T-helper 2 cell treated with Interferon-gamma antibody and Interleukin-4, amounts not matched to agents 100 ng/mL and 5 ng/mL, for 36 hours (primary cell): ENCODE data around the gene PKIG. TPM values are rescaled to one million over a fixed set of nuclear protein-coding genes. Genes with fewer than 3 reads are reported as not detected.
"Not testable (repeated sequence)": the region's sequence is repeated elsewhere in the genome, so short reads cannot be mapped to it uniquely, and the experiment has no call there.

Experiments
- intact Hi-C: fragments of 100-400 bp; cut with micrococcal nuclease; formaldehyde crosslinking; loops from one replicate; pipeline ENCODE4 v1.15.1; 2023
- total RNA-seq: library from RNA; stranded (reverse); gene quantifications from 2 replicates; pipeline ENCODE4 v1.2.3, GENCODE V29; 2022

The PKIG gene
- total RNA-seq, 1 donor from 2014 or later: 2.5 TPM

- intact Hi-C loops: no loop called here
Observed at GRCh38 chr20:44571362-44571988, 10.9 kb upstream of the PKIG start.

- intact Hi-C loops: no loop called here
Observed at GRCh38 chr20:44572551-44573500, 9.6 kb upstream of the PKIG start.

GRCh38 chr20:44573501-44573869, 8.9 kb upstream of the PKIG start:
- intact Hi-C loops: no loop called here

DNA sequence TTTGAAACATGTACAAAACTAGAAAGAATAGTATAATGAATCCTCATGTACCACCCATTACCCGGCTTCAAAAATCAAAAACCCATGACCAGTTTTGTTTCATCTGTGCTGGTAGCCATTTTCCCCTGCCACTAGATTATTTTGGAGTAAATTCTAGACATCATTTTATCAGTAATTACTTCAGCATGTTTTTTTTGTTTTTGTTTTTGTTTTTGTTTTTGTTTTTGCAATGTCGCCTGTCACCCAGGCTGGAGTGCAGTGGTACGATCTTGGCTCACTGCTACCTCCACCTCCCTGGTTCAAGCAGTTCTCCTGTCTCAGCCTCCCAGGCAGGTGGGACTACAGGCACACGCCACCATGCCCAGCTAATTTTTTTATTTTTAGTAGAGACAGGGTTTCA, 8.0 kb upstream of the PKIG start:
- intact Hi-C loops: no loop called here

- intact Hi-C loops: no loop called here
Observed at GRCh38 chr20:44576297-44576696, 6.1 kb upstream of the PKIG start.

GRCh38 chr20:44579313-44580081, 2.9 kb upstream of the PKIG start:
- intact Hi-C loops: no loop called here

DNA sequence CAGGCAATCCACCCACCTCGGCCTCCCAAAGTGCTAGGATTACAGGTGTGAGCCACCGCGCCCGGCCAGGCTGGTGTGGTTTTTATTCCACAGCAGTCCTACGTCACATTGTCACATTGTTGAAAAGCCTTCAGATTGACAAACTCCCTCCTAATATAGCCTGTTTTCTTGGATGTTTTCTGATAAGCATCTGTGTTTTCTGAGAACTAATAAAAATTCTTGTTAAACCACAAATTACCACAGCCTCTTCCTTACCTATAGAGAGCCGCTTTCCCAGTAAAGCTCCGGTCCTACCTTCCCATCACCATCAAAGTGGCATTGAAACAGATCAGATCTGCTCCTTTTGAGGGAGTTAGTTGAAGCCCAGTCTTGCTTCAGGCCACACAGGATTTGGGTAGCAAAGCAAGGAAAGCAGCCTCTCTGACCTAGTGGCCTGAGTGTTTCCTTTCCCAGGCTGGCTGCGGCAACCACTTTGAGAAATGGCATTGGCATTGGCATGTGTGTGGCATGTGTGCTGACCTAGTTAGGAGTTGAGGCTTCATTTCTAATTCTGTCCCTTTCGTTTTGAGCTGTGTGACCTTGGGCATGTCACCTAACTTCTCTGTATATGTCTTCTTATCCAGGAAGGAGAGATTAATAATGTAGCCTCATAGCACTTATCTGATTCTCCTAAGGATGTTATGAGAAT, 1.7 kb upstream of the PKIG start:
- intact Hi-C loops: no loop called here

- intact Hi-C loops: no loop called here
Observed at GRCh38 chr20:44581515-44581914, 864 bp upstream of the PKIG start.

- intact Hi-C loops: no loop called here
Observed at GRCh38 chr20:44583157-44583556, 778 bp downstream of the PKIG start.

DNA sequence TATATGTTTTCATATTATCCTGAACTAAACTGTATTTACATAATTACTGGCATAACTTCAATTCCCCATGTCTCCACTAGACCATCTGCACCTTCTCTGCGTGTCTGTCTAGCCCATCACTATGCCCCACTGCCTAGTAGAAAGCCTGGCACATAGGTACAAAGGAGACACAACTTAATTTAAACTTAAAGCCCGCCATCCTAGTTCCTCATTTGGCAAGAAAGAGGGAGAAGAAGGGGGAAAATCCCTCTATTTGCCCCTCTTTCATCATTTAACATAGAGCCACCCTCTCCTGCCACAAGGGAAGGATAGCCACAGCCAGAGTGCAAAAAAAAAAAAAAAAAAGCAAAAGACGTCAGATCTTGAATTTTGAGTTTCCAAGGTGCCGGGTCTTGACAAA, 1.8 kb downstream of the PKIG start:
- intact Hi-C loops: no loop called here

DNA sequence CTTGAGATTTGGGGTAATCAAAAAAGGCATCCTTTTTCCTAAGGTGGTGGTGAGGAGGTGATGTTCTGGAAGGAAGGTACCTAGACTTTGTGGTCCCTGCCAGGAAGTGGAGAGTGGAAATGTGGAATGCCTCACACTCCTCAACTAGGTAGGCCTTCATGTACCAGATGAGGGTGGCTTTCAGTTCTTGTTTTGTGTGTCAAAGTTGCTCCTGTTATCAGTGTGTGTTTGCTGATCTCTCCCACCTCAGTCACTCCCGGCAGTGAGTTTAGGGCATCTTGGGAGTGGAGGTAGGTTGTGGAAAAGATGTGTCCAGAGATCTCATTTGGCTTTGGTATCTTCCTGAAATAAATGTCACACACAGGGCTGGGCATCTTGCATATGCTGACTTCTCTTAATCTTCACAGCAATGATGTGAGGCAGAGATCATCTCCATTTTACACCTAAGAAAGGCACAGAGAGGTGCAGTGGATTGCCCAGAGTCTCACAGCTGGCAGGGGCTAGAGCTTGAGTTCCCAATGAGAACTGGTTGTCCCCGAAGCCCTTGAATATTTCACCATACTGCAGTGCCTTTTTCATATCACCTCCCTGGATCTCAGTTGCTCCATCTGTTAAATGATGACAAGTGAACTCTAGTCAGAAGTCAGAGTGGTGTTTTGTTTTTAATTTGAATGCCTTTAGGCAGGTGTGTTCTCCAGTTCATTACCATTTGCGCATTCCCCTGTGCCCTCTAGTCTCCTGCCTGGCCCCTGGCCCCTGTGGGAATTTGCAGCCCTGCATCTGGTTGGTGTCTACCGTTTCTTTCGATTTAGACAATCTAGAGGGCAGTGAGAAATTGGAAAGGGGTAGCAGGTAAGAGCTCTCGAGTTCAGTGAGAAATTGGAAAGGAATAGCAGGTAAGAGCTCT, 2.9 kb downstream of the PKIG start:
- intact Hi-C loops: no loop called here

- intact Hi-C loops: no loop called here
Observed at GRCh38 chr20:44586289-44586911, 4.0 kb downstream of the PKIG start.

DNA sequence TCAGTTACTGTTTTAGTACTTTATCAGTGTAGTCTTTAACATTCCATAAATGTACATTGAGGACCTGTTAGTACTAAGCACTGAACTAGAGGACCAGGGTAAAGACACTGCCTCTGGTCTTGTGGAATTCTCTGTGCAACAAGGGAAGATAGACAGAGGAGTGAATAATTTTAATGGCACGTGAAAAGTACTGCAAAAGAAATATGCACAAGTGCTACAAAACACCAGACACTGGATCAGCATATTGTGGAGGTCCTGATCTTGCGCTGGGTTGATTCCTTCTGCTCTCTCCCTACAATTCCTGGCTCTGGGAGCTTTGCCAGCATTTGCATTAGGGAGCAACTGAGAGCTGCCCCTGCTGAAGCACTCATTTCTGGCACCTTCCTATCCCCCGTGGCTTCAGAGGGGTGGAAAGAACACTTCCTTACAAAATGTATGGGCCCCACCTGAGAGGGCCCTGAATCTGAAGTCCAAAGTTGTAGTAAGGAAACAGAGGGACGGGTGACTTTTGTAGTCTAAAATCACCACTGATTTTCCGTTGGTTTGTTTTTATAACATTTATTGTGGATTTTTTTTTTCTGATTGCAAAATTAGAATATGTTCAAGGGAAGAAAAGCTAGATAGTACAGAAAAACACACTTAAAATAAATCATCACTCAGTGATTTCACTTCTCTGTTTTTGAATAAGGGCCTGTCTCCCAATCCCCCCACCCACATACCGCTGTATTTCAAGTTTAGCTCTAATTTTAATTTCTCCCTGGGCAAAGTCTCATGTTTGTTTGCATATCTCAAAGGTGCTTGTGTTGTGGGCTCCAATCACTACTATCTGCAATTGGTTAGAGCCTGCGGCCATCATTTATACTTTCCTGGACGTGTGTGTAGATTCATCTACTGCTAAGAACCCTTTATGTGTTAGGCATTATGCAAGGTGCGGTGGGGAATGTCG, 4.9 kb downstream of the PKIG start:
- intact Hi-C loops: no loop called here

DNA sequence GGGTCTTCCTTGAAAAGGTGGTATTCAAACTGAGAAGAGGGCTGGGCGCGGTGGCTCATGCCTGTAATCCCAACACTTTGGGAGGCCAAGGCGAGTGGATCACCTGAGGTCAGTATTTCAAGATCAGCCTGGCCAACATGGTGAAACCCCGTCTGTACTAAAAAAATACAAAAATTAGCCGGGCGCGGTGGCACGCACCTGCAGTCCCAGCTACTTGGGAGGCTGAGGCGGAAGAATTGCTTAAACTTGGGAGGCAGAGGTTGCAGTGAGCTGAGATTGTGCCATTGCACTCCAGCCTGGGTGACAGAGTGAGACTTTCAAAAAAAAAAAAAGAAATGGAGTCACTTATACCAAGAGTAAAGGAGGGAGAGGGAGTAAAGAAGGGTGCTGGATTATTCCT, 5.9 kb downstream of the PKIG start:
- intact Hi-C loops: not testable (repeated sequence)

GRCh38 chr20:44589537-44589936, 7.2 kb downstream of the PKIG start:
- intact Hi-C loops: no loop called here

- intact Hi-C loops: no loop called here
Observed at GRCh38 chr20:44590980-44591778, 8.8 kb downstream of the PKIG start.

- intact Hi-C loops: no loop called here
Observed at GRCh38 chr20:44592366-44592765, 10.0 kb downstream of the PKIG start.

DNA sequence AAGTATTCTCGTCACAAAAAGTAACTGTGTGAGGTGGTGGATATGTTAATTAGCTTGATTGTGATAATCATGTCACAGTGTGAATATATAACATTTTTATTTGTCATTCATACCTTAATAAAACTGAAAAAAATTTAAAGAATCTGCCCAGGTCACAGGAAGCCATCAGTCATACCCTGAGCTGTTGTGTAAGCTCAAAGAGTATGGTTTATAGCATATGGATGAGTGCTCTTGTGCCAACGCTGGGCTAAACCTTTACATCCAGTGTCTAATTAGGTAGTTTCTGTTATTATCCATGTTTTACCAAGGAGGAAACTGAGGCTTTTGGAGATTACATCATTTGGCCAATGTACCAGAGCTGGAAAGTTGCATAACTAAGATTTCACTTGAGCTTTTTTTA, 11.4 kb downstream of the PKIG start:
- intact Hi-C loops: no loop called here
